RCC 7860 (cell line): ENCODE data around the gene TSPAN7.

Experiments
- DNase-seq: peaks from one replicate; pipeline ENCODE4 v3.0.0-alpha.2; 2015; ENCODE audit warnings: low spot score
- FAIRE-seq: peaks from 2 replicates; lab custom pipeline; 2012; peaks lifted over from hg19 to GRCh38; lab: Jason Lieb, UNC

TSPAN7 gene

GRCh38 chrX:38594434-38594833 is 33.1 kb downstream of the TSPAN7 start:
- FAIRE-seq = no peak
- DNase-seq = no peak

DNA sequence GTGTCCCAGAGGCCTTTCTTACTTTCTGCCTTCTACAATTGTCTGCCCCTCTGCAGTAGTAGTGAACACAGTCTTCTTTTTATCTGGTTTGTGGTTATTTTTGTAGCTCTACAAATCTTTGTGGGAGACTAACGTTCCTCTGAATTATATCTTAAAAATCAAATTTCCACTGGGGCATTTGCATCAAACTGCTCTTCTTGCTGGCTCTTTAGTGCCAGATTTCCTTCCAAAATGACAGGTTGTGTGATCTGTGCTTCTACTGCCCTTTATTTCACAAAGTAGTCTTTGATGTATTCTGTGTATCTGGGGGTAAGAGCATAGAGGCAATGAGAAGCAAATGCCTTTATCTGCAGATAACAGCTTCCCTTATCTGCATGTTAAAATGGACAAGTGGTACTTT is 34.5 kb downstream of the TSPAN7 start:
- FAIRE-seq (no peak), DNase-seq (no peak)

DNA sequence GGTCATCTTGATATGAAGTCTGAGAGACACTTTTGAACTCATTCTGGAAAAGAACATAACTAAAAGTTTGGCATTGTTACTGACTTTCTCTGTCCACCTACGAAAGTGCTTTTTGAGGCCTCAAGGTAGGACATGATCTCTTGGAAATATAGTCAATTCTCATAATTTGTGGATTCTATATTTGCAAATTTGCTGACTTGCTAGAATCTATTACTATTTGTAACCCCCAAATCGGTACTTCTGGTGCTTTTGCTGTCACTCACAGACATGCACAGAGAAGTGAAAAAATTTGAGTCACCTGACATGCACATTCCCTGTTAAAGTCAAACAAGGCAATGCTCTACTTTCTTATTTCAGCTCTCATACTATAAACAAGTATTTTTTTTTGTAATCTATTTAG is 35.6 kb downstream of the TSPAN7 start:
- FAIRE-seq (no peak), DNase-seq (no peak)

GRCh38 chrX:38599796-38600755 is 38.7 kb downstream of the TSPAN7 start:
- no peak for FAIRE-seq
- DNase-seq = no peak

DNA sequence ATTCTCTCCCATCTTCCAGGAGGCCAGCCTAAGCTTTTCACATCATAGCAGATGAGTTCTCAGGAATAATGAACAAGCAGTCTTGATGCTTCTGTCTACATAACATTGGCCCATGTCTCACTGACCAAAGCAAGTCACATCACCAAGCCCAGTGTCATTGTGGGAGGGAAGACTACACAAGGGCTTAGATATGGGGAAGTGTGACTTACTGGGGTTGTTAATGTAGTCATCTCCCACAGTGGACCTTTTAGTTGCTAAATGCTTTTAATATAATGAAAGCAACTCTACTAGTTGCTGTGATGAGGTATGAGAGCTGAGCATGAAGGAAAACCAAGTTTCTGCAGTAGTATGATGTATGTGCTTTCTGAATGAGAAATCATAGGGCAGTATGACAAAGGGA is 40.5 kb downstream of the TSPAN7 start:
- no peak for FAIRE-seq
- no peak for DNase-seq

GRCh38 chrX:38606821-38607220 is 45.5 kb downstream of the TSPAN7 start:
- no peak for FAIRE-seq
- no peak for DNase-seq

GRCh38 chrX:38607976-38608375 is 46.6 kb downstream of the TSPAN7 start:
- FAIRE-seq (no peak), DNase-seq (no peak)

DNA sequence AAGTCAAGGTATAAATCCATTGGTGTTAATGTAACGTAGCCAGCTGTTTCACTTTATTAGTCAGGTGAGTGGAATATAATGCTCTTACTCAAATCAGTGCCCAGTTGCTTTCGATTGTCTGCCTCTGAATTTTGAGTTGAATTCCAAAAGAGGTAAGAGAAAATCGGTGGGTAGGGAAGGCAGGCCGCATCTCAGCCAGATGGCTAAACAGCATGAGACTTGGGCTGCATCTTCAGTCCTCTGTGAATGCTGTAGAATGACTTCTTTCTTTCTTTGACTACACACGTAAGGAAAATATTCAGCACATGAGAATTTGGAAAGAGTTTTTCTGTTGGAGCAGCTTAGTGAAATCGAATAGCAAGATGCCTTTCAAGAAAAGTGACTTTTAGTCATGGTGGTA is 49.5 kb downstream of the TSPAN7 start:
- no peak for FAIRE-seq
- no peak for DNase-seq

DNA sequence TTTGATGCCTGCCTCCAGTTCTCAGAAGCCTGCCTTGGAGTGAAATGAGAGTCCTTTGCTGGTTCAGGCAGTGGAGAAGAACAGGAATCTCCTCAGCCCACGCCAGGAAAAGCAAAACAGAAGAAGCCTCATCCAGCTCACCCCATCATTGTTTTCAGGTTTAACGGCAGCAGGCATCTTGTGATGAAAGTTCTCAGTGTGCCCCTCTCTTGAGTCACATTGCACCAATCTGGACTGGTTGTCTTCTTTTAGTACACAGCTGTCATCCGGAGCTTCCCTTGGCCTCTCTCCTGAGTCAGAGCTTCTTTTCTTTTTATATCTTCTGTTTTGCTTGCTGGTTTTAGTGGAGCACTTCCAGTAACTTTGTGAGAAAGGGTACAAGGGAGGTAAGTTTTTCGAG is 50.9 kb downstream of the TSPAN7 start:
- DNase-seq (no peak), FAIRE-seq (no peak)

DNA sequence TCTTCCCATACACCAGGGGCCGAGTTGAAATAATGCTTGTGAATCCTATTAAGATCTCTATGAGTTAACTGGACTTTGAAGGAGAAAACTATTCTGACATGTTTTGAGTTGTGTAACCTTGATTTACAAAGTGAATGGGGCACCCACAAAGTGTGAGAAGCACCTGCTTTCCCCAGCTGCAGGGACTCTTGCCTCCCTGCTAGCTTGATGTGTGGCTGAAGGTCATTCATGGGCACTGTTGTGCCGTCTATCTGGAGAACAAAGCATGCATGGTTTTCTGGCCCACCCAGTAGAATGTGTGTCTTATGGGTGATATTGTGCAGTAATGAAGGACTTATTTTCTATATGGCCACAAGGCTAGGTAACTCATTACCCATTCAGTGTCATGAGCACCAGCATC is 53.1 kb downstream of the TSPAN7 start:
- FAIRE-seq (no peak), DNase-seq (no peak)

DNA sequence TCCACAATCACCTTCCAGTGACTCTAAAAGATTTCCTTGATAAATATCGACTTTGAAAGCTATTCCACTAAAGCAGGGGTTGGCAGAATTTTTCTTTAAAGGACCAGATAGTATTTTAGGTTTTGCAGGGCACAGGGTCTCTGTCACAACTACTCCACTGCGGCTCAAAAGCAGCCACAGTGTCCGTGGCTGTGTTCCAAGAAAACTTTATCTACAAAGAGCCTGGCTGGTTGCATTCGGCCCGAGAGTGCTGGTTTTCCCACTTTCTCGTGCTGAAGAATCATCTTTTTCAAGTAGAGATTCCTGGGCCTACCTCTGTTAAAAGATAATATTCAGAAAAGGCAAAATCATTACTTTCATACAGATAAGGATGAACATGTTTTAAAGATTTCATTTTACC is 55.6 kb downstream of the TSPAN7 start:
- FAIRE-seq = no peak
- no peak for DNase-seq

GRCh38 chrX:38618180-38618579 is 56.8 kb downstream of the TSPAN7 start:
- DNase-seq (no peak), FAIRE-seq (no peak)

DNA sequence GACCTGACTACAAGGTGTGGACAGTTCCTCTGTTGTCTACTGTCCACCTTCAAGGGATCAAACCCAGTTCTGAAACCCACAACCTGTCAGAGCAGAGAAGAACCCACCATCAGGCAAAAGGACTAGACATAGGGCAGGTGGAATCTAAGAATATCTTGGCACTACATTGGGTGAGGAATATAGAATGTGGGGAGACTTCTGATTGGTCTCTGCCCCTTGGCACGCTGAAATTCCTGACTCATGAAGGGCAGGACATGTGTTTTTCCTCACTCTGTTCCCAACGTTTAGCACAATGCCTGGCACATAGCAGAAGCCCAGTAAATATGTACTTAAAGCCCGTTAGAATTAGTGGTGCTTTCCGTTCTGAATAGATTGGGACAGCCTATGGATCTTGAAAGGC is 59.3 kb downstream of the TSPAN7 start:
- no peak for DNase-seq
- FAIRE-seq = no peak

DNA sequence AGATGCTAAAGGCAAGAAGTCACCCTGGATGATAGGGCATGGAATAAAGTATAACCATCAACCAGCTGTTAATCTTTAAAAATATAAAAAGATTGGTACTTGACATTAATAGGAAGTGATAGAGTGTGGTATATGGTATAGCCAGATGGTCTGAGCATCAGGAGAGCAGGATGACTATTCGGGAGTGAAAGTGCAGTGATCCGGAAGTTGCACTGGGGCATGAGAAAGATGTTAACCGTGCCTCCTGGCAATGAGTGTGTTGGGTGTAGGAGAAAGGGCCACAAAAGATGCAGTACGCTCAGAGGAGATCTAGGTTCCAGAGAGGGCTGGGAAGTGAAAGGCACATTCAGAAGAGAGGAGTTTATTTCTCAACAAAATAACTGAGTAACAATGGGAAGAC is 65.0 kb downstream of the TSPAN7 start:
- FAIRE-seq (no peak), DNase-seq (no peak)

DNA sequence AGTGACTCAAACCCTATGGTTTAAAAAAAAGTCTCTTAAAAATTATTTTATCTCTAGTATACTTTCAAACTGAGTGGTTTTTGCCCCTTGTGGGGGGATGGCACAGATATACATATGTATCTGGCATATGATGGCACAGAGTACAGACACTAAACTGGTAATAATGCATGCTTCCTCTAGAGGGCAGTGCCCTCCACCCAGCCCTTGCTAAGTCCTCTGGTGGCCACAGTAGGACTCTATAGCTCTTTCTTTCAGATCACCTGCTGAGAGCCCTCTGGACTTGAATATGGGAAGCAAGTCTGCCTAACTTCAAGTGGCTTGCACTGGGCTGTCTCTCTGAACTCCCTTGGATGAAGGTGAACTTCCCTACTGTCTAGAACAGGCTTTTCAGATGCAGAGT is 66.3 kb downstream of the TSPAN7 start:
- no peak for FAIRE-seq

GRCh38 chrX:38628587-38628986 is 67.2 kb downstream of the TSPAN7 start:
- DNase-seq = no peak
- no peak for FAIRE-seq

More for the DNA sequence above, 66.3 kb downstream of the TSPAN7 start:
- peak; percentile 14 for DNase-seq

DNA sequence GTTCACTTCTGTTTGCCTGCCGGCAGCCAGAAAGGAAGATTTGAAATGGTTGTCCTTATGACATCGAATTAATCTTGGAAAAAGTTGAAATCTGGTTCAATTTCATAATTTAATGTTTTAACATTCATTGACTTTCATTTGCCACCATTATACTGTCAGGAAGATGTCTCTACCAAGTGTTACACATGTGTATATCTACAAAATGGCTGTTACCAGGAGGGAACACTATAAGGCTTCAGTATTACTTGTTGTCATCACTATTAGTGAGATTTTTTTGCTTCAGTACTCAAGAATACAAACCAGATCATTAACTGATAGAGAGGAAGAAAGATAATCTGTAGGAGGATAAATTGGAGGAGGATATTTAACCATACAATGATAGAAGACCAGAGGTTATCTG is 71.2 kb downstream of the TSPAN7 start:
- FAIRE-seq (no peak), DNase-seq (no peak)

DNA sequence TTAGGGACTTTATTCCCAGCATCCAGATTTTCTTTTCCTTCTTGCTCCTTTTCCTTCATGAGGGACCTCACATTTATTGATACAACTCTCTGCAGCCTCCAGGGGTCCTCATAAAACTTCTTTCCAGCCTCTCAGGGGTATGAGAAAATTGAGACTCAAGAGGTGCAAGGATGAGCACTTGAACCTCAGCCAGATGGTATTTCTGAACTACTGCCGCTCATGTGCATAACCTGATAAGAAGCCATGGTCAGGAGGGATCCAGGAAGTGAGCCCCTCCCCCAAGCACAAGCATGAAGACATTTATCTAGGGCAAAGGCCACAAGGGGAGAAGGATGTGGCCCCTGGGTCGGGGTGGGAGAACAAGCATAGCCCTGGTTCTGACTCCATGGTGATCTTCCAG is 73.3 kb downstream of the TSPAN7 start:
- DNase-seq = no peak
- FAIRE-seq = no peak

GRCh38 chrX:38636949-38637819 is 75.8 kb downstream of the TSPAN7 start:
- DNase-seq (no peak), FAIRE-seq (no peak)

GRCh38 chrX:38638952-38639529 is 77.7 kb downstream of the TSPAN7 start:
- DNase-seq = no peak
- FAIRE-seq = no peak

DNA sequence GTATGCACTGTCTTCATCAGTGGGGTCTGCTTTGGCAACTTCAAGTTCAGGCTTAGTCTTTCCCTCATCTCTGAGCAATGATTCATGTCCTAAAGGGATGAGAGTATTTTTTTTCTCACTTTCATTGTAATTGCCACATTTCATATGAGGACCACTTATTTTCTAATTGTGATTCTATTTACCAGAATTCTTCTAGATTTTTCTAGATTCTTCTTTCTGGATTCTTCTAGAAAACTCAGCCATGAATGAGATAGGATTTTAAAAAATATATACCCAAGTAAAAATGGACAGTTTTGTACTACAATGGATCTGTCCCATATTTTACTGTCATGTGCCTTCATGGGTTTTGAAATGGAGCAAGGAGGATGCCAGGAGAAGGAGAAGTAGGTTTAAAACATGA is 78.4 kb downstream of the TSPAN7 start:
- FAIRE-seq = no peak
- DNase-seq = no peak
